Hematopoietic multipotent progenitor cell treated with erythropoietin and hydrocortisone succinate and interleukin-3 and kit ligand, for 8 days (in vitro differentiated cells): Measurements from ENCODE around the gene GOSR1.
"Not testable (repeated sequence)": the region's sequence is repeated elsewhere in the genome, so short reads cannot be mapped to it uniquely, and the experiment has no call there.

ENCODE experiments used
- DNase-seq: peaks from one replicate; pipeline ENCODE4 v3.0.0-alpha.2; 2015

Gene GOSR1

GRCh38 chr17:30506481-30506880, 29.3 kb downstream of the GOSR1 start:
- DNase-seq: no peak

- DNase-seq: no peak
Observed at GRCh38 chr17:30513346-30513745, 36.1 kb downstream of the GOSR1 start.

GRCh38 chr17:30514895-30515596, 37.8 kb downstream of the GOSR1 start:
- no peak for DNase-seq

- DNase-seq: no peak
Observed at GRCh38 chr17:30517786-30518185, 40.6 kb downstream of the GOSR1 start.

- no peak for DNase-seq
Observed at GRCh38 chr17:30519166-30519565, 42.0 kb downstream of the GOSR1 start.

GRCh38 chr17:30519707-30520106, 42.5 kb downstream of the GOSR1 start:
- no peak for DNase-seq

- DNase-seq: no peak
Observed at GRCh38 chr17:30520436-30520835, 43.2 kb downstream of the GOSR1 start.

GRCh38 chr17:30520882-30521281, 43.7 kb downstream of the GOSR1 start:
- no peak for DNase-seq

- no peak for DNase-seq
Observed at GRCh38 chr17:30521766-30522165, 44.6 kb downstream of the GOSR1 start.

GRCh38 chr17:30523236-30523635, 46.0 kb downstream of the GOSR1 start:
- not testable (repeated sequence) for DNase-seq

GRCh38 chr17:30524847-30525246, 47.6 kb downstream of the GOSR1 start:
- DNase-seq: no peak

- DNase-seq: no peak
Observed at GRCh38 chr17:30526401-30526800, 49.2 kb downstream of the GOSR1 start.

GRCh38 chr17:30528701-30529100, 51.5 kb downstream of the GOSR1 start:
- DNase-seq: not testable (repeated sequence)

- no peak for DNase-seq
Observed at GRCh38 chr17:30530346-30531025, 53.3 kb downstream of the GOSR1 start.

- no peak for DNase-seq
Observed at GRCh38 chr17:30532871-30533270, 55.7 kb downstream of the GOSR1 start.

GRCh38 chr17:30534298-30534697, 57.1 kb downstream of the GOSR1 start:
- DNase-seq: no peak

GRCh38 chr17:30534938-30535921, 58.0 kb downstream of the GOSR1 start:
- no peak for DNase-seq

- not testable (repeated sequence) for DNase-seq
Observed at GRCh38 chr17:30536846-30537245, 59.6 kb downstream of the GOSR1 start.

- not testable (repeated sequence) for DNase-seq
Observed at GRCh38 chr17:30537667-30538066, 60.5 kb downstream of the GOSR1 start.

GRCh38 chr17:30541802-30542201, 64.6 kb downstream of the GOSR1 start:
- DNase-seq: no peak

- no peak for DNase-seq
Observed at GRCh38 chr17:30543456-30543855, 66.2 kb downstream of the GOSR1 start.

- peak; percentile 88 for DNase-seq
Observed at GRCh38 chr17:30545024-30545423, 67.8 kb downstream of the GOSR1 start.
